HCT116 (cell line): ENCODE results near the gene ATG4B. TPM values are rescaled to one million over a fixed set of nuclear protein-coding genes. Genes with fewer than 3 reads are reported as not detected.

Experiments used
- ATAC-seq: fragments of 200-7000 bp; cut with Tn5 transposase; 2 replicates; pipeline ENCODE4 v1.9.1; 2020; ENCODE audit warnings: mild to moderate bottlenecking, moderate library complexity
- BruUV-seq: library from RNA; stranded (reverse); fragments of 400-500 nt; replicated peaks from 2 replicates; lab custom pipeline; 2021; lab: Mats Ljungman, UMichigan
- CTCF ChIA-PET: fragments of 300-600 bp; sonication (Branson Sonifier 250); formaldehyde crosslinking; loops from one replicate; lab custom pipeline; 2021; ENCODE audit warnings: antibody characterized with exemption; lab: Charles Lee
- POLR2A ChIA-PET: fragments of 300-600, 350-600 bp; sonication (Branson Sonifier 250); formaldehyde crosslinking; loops from one replicate; lab custom pipeline; 2021; ENCODE audit warnings: antibody characterized with exemption; lab: Charles Lee
- RAD21 ChIA-PET, 2 experiments: fragments of 300-600 bp; sonication (Branson Sonifier 250); formaldehyde crosslinking; loops; one replicate each; lab custom pipeline; 2023; ENCODE audit warnings: low total read pairs in 2 of 2; ENCODE audit not compliant: uncharacterized antibody in 2 of 2, unreplicated experiment in 2 of 2, low non-redundant PET in 1 of 2; lab: Charles Lee
- DNase-seq: peaks from one replicate; pipeline ENCODE4 v3.0.0-alpha.2; 2010; ENCODE audit warnings: low read depth, low spot score
- H2AFZ ChIP-seq: fragments of 200-600 bp; shearing (Covaris generic), sonication (generic); 2 replicates; pipeline ENCODE4 v1.6.1; 2017; ENCODE audit warnings: low read depth, mixed run types, mixed read lengths, antibody characterized with exemption, low read length; ENCODE audit not compliant: poor library complexity, severe bottlenecking
- H3K27ac ChIP-seq: 2 replicates; pipeline ENCODE4 v1.5.1; 2012; ENCODE audit warnings: low read depth, low read length
- H3K27me3 ChIP-seq: fragments of 200-600 bp; sonication (generic); 2 replicates; pipeline ENCODE4 v1.6.1; 2016; ENCODE audit warnings: mixed run types, low read length, mixed read lengths; ENCODE audit not compliant: insufficient read depth
- H3K36me3 ChIP-seq, 2 experiments: fragments of 200-500 bp in 1 of 2; fragments of 200-600 bp in 1 of 2; sonication (Bioruptor generic) in 1 of 2; sonication (generic) in 1 of 2; 2 replicates each; pipeline versions ENCODE4 v1.5.1 to v1.6.1; 2014 to 2016; ENCODE audit warnings: low read length in 2 of 2, inconsistent platforms in 1 of 2, mixed read lengths in 1 of 2, mixed run types in 1 of 2; ENCODE audit not compliant: insufficient read depth in 2 of 2, control insufficient read depth in 1 of 2
- H3K4me1 ChIP-seq, 2 experiments: fragments of 200-600 bp in 1 of 2; sonication (generic) in 1 of 2; 2 replicates each; pipeline versions ENCODE4 v1.5.1 to v1.6.1; 2012 to 2017; ENCODE audit warnings: low read length in 2 of 2, inconsistent platforms in 1 of 2, mild to moderate bottlenecking in 1 of 2, mixed read lengths in 1 of 2, mixed run types in 1 of 2, moderate library complexity in 1 of 2; ENCODE audit not compliant: insufficient read depth in 2 of 2, control insufficient read depth in 1 of 2
- H3K4me2 ChIP-seq: fragments of 200-600 bp; sonication (generic); 2 replicates; pipeline ENCODE4 v1.6.1; 2017; ENCODE audit warnings: mixed run types, low read length, mixed read lengths
- H3K4me3 ChIP-seq, 2 experiments: fragments of 200-600 bp in 1 of 2; sonication (generic) in 1 of 2; replicated peaks in 1 of 2; 2 replicates each; pipeline ENCODE4 v1.5.1; 2011 to 2016; ENCODE audit warnings: low read length in 2 of 2, control low read depth in 1 of 2, low read depth in 1 of 2, mild to moderate bottlenecking in 1 of 2, mixed read lengths in 1 of 2, mixed run types in 1 of 2
- H3K79me2 ChIP-seq: fragments of 200-600 bp; sonication (generic); 2 replicates; pipeline ENCODE4 v1.6.1; 2017; ENCODE audit warnings: mild to moderate bottlenecking, mixed run types, low read length, moderate library complexity, mixed read lengths; ENCODE audit not compliant: insufficient read depth
- H3K9ac ChIP-seq: fragments of 200-600 bp; sonication (generic); 2 replicates; pipeline ENCODE4 v1.6.1; 2016; ENCODE audit warnings: low read length, mixed read lengths
- H3K9me2 ChIP-seq: fragments of 200-600 bp; sonication (generic), shearing (Covaris generic); 2 replicates; pipeline ENCODE4 v1.6.1; 2017; ENCODE audit warnings: mixed run types, mild to moderate bottlenecking, moderate library complexity; ENCODE audit not compliant: insufficient read depth
- H3K9me3 ChIP-seq, 2 experiments: fragments of 200-500 bp in 1 of 2; fragments of 200-600 bp in 1 of 2; sonication (Bioruptor generic) in 1 of 2; sonication (generic) in 1 of 2; 2 replicates each; pipeline ENCODE4 v1.6.1; 2014 to 2017; ENCODE audit warnings: low read length in 2 of 2, mixed read lengths in 2 of 2, inconsistent platforms in 1 of 2, low read depth in 1 of 2, mild to moderate bottlenecking in 1 of 2, mixed run types in 1 of 2, moderate library complexity in 1 of 2; ENCODE audit not compliant: control insufficient read depth in 1 of 2, insufficient read depth in 1 of 2
- H4K20me1 ChIP-seq: fragments of 200-600 bp; sonication (generic), shearing (Covaris generic); 2 replicates; pipeline ENCODE4 v1.6.1; 2017; ENCODE audit warnings: mixed run types, mild to moderate bottlenecking, moderate library complexity; ENCODE audit not compliant: insufficient read depth
- CBX3 ChIP-seq: IDR thresholded peaks from 2 replicates; pipeline ENCODE4 v1.6.1; 2012; ENCODE audit warnings: low read depth
- CEBPB ChIP-seq: IDR thresholded peaks from 2 replicates; pipeline ENCODE4 v1.6.1; 2012; ENCODE audit warnings: low read depth
- EGR1 ChIP-seq: IDR thresholded peaks from 2 replicates; pipeline ENCODE4 v1.6.1; 2012; ENCODE audit warnings: low read depth
- ELF1 ChIP-seq: IDR thresholded peaks from 2 replicates; pipeline ENCODE4 v1.6.1; 2012; ENCODE audit warnings: low read depth, borderline replicate concordance
- EZH2 ChIP-seq: fragments of 200-600 bp; sonication (generic); IDR thresholded peaks from 2 replicates; pipeline ENCODE4 v1.6.1; 2017; ENCODE audit warnings: antibody characterized with exemption, mixed run types
- FOSL1 ChIP-seq: IDR thresholded peaks from 2 replicates; pipeline ENCODE4 v1.6.1; 2012; ENCODE audit warnings: low read depth
- JUND ChIP-seq: IDR thresholded peaks from 2 replicates; pipeline ENCODE4 v1.6.1; 2012
- MAX ChIP-seq: IDR thresholded peaks from 2 replicates; pipeline ENCODE4 v1.6.1; 2012
- POLR2A ChIP-seq: IDR thresholded peaks from 2 replicates; pipeline ENCODE4 v1.7.0; 2011; ENCODE audit warnings: borderline replicate concordance; ENCODE audit not compliant: insufficient read depth, insufficient read length; ENCODE audit errors: extremely low read depth
- POLR2AphosphoS5 ChIP-seq: IDR thresholded peaks from 2 replicates; pipeline ENCODE4 v1.6.1; 2011; ENCODE audit warnings: mild to moderate bottlenecking, low read depth, low read length, moderate library complexity
- RAD21 ChIP-seq: IDR thresholded peaks from 2 replicates; pipeline ENCODE4 v1.6.1; 2012; ENCODE audit warnings: low read depth, mild to moderate bottlenecking
- SP1 ChIP-seq: IDR thresholded peaks from 2 replicates; pipeline ENCODE4 v1.6.1; 2012; ENCODE audit warnings: low read depth
- SRF ChIP-seq: IDR thresholded peaks from 2 replicates; pipeline ENCODE4 v1.6.1; 2012; ENCODE audit warnings: low read depth
- YY1 ChIP-seq: IDR thresholded peaks from 2 replicates; pipeline ENCODE4 v1.6.1; 2011; ENCODE audit warnings: low read length, low read depth, moderate library complexity, mild to moderate bottlenecking; ENCODE audit not compliant: insufficient replicate concordance; ENCODE audit errors: extremely low read depth
- ZFX ChIP-seq: fragments of 450-650 bp; IDR thresholded peaks from 2 replicates; pipeline ENCODE4 v1.6.1; 2017
- intact Hi-C: fragments of 100-400 bp; cut with micrococcal nuclease; formaldehyde crosslinking; loops from 2 replicates; pipeline ENCODE4 v1.10.0; 2022
- total RNA-seq: library from RNA; stranded (reverse); gene quantifications from one replicate; pipeline ENCODE4 v1.2.1, GENCODE V29; 2021; ENCODE audit not compliant: unreplicated experiment
- TF ChIP-seq, protein P1 (sequence below): IDR thresholded peaks from 2 replicates; pipeline ENCODE4 v1.6.1; 2012; ENCODE audit warnings: low read depth
- TF ChIP-seq, protein P2 (sequence below): IDR thresholded peaks from 2 replicates; pipeline ENCODE4 v1.6.1; 2012
- TF ChIP-seq, protein P3 (sequence below), 3 experiments: fragments of 200-600 bp in 1 of 3; sonication (generic) in 1 of 3; IDR thresholded peaks in 2 of 3; conservative IDR thresholded peaks in 1 of 3; 2 replicates each; pipeline ENCODE4 v1.5.1; 2012 to 2017; ENCODE audit warnings: low read depth in 2 of 3, low read length in 2 of 3, antibody characterized with exemption in 1 of 3, borderline replicate concordance in 1 of 3, control low read depth in 1 of 3, mild to moderate bottlenecking in 1 of 3, mixed read lengths in 1 of 3, mixed run types in 1 of 3, moderate library complexity in 1 of 3; ENCODE audit not compliant: insufficient read depth in 1 of 3

The ATG4B gene
- total RNA-seq, 1 experiment from 2014 or later = 87.4 TPM

GRCh38 chr2:241652142-241652541 is 14.6 kb downstream of the ATG4B start:
- no peak overlapping the region for H3K9ac ChIP-seq
- RAD21 ChIA-PET = no interaction called here
- ATAC-seq = no peak

DNA sequence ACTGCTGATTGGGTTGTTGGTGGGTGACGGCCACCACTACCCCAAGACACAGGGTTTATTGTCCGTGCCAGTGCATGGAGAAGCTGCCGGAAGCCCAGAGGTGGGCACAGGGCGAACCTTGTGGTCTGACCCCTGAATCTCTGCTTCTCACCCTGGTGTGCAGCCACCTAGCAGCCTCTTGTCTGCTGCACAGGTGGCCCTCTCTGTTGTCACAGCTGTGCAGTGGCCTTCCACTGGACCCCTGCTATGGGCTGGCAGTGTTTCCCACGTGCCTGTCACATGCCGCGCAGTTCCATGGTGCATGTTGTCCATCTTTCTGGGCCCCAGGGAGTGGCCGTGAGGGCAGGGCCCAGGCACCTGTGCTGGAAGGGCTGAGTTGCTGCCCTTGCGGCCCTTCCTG is 15.2 kb downstream of the ATG4B start:
- Histone ChIP-seq H3K4me3 (no peak overlapping the region), H3K27me3 (no peaks in the 10 kb centered on the region), H2AFZ (no peak overlapping the region), H3K4me2 (no peak overlapping the region), H3K79me2 (peaks cover 52% of the 10 kb centered on the region), H3K27ac (no peak overlapping the region)
- no TSS peak for BruUV-seq
- DNase-seq = no peak
- POLR2A ChIA-PET = no interaction called here
- CTCF ChIA-PET = no interaction called here
- TF ChIP-seq POLR2A (no peak), EZH2 (no peak), MAX (no peak), CEBPB (no peak), FOSL1 (no peak), SRF (no peak), ZFX (no peak), ELF1 (no peak), YY1 (no peak), JUND (no peak), POLR2AphosphoS5 (no peak), SP1 (no peak), RAD21 (no peak)
- TF ChIP-seq, protein P1, sequence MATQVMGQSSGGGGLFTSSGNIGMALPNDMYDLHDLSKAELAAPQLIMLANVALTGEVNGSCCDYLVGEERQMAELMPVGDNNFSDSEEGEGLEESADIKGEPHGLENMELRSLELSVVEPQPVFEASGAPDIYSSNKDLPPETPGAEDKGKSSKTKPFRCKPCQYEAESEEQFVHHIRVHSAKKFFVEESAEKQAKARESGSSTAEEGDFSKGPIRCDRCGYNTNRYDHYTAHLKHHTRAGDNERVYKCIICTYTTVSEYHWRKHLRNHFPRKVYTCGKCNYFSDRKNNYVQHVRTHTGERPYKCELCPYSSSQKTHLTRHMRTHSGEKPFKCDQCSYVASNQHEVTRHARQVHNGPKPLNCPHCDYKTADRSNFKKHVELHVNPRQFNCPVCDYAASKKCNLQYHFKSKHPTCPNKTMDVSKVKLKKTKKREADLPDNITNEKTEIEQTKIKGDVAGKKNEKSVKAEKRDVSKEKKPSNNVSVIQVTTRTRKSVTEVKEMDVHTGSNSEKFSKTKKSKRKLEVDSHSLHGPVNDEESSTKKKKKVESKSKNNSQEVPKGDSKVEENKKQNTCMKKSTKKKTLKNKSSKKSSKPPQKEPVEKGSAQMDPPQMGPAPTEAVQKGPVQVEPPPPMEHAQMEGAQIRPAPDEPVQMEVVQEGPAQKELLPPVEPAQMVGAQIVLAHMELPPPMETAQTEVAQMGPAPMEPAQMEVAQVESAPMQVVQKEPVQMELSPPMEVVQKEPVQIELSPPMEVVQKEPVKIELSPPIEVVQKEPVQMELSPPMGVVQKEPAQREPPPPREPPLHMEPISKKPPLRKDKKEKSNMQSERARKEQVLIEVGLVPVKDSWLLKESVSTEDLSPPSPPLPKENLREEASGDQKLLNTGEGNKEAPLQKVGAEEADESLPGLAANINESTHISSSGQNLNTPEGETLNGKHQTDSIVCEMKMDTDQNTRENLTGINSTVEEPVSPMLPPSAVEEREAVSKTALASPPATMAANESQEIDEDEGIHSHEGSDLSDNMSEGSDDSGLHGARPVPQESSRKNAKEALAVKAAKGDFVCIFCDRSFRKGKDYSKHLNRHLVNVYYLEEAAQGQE = no peak
- TF ChIP-seq, protein P2, sequence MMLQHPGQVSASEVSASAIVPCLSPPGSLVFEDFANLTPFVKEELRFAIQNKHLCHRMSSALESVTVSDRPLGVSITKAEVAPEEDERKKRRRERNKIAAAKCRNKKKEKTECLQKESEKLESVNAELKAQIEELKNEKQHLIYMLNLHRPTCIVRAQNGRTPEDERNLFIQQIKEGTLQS = no peak
- TF ChIP-seq, protein P3, sequence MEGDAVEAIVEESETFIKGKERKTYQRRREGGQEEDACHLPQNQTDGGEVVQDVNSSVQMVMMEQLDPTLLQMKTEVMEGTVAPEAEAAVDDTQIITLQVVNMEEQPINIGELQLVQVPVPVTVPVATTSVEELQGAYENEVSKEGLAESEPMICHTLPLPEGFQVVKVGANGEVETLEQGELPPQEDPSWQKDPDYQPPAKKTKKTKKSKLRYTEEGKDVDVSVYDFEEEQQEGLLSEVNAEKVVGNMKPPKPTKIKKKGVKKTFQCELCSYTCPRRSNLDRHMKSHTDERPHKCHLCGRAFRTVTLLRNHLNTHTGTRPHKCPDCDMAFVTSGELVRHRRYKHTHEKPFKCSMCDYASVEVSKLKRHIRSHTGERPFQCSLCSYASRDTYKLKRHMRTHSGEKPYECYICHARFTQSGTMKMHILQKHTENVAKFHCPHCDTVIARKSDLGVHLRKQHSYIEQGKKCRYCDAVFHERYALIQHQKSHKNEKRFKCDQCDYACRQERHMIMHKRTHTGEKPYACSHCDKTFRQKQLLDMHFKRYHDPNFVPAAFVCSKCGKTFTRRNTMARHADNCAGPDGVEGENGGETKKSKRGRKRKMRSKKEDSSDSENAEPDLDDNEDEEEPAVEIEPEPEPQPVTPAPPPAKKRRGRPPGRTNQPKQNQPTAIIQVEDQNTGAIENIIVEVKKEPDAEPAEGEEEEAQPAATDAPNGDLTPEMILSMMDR (IDR thresholded peaks at IDR 0.05 in 2 of 3, conservative IDR thresholded peaks at IDR 0.05 in 1 of 3; ENCODE audit: borderline replicate concordance in 1 of 3, insufficient read depth in 1 of 3, low read depth in 2 of 3, low read length in 2 of 3) = no peak
- TF ChIP-seq, all 23 proteins: peak for 0
- H3K9me2 ChIP-seq = no peaks in the 10 kb centered on the region
- no peak overlapping the region for H3K9ac ChIP-seq
- H3K36me3 ChIP-seq = peaks cover 19 to 21% of the 10 kb centered on the region in 2 experiments; a peak in 3 of 4 replicates
- RAD21 ChIA-PET = no interaction called here
- no peak for ATAC-seq
- no peaks in the 10 kb centered on the region for H3K4me1 ChIP-seq
- no peaks in the 10 kb centered on the region for H3K9me3 ChIP-seq
- intact Hi-C loops = no loop called here
- no peaks in the 10 kb centered on the region; the same call in 1 of the 2 replicates for H4K20me1 ChIP-seq

More at GRCh38 chr2:241652142-241652541, 14.6 kb downstream of the ATG4B start:
- intact Hi-C loops = no loop called here
- H3K4me1 ChIP-seq = no peaks in the 10 kb centered on the region
- H3K9me3 ChIP-seq = no peaks in the 10 kb centered on the region
- no TSS peak for BruUV-seq
- POLR2A ChIA-PET = no interaction called here
- H3K79me2 ChIP-seq = peaks cover 58% of the 10 kb centered on the region
- H4K20me1 ChIP-seq = no peaks in the 10 kb centered on the region; the same call in 1 of the 2 replicates
- no peaks in the 10 kb centered on the region for H3K27me3 ChIP-seq
- DNase-seq = no peak
- TF ChIP-seq CBX3 = no peak
- TF ChIP-seq JUND = no peak
- no peak for TF ChIP-seq RAD21
- no peak for TF ChIP-seq EGR1
- no peak for TF ChIP-seq ZFX
- TF ChIP-seq, all 23 proteins: peak for 0
- no peak overlapping the region for H3K4me3 ChIP-seq
- no peak overlapping the region for H3K27ac ChIP-seq
- H3K4me2 ChIP-seq = no peak overlapping the region
- H3K36me3 ChIP-seq = peaks cover 19 to 21% of the 10 kb centered on the region in 2 experiments; a peak in 3 of 4 replicates
- no peak overlapping the region for H2AFZ ChIP-seq
- no peaks in the 10 kb centered on the region for H3K9me2 ChIP-seq
- CTCF ChIA-PET = no interaction called here
